H9 (cell line): Measurements from ENCODE around the gene CXCR3. TPM values are rescaled to one million over a fixed set of nuclear protein-coding genes. Genes with fewer than 3 reads are reported as not detected.

ENCODE experiments used
- DNase-seq: peaks from one replicate; pipeline ENCODE4 v3.0.0-alpha.2; 2017
- H2AFZ ChIP-seq: one replicate; pipeline ENCODE4 v1.6.1; 2013; ENCODE audit warnings: mild to moderate bottlenecking, low read length, control low read depth, moderate library complexity
- H2AK5ac ChIP-seq: 2 replicates; pipeline ENCODE4 v1.6.1; 2013; ENCODE audit warnings: low read length, control low read depth, mixed read lengths; ENCODE audit not compliant: insufficient read length
- H2BK120ac ChIP-seq: one replicate; pipeline ENCODE4 v1.6.1; 2013; ENCODE audit warnings: low read depth, mild to moderate bottlenecking, low read length, control low read depth, inconsistent platforms; ENCODE audit not compliant: poor library complexity, severe bottlenecking
- H2BK12ac ChIP-seq: 2 replicates; pipeline ENCODE4 v1.6.1; 2013; ENCODE audit warnings: low read length, control low read depth, mixed read lengths, low read depth; ENCODE audit not compliant: insufficient read length
- H2BK15ac ChIP-seq: 2 replicates; pipeline ENCODE4 v1.6.1; 2013; ENCODE audit warnings: low read depth, low read length, control low read depth
- H2BK20ac ChIP-seq: one replicate; pipeline ENCODE4 v1.6.1; 2013; ENCODE audit warnings: low read depth, mild to moderate bottlenecking, low read length, control low read depth, inconsistent platforms; ENCODE audit not compliant: poor library complexity, severe bottlenecking
- H2BK5ac ChIP-seq: 2 replicates; pipeline ENCODE4 v1.6.1; 2013; ENCODE audit warnings: low read length, control low read depth, mixed read lengths; ENCODE audit not compliant: insufficient read length
- H3K14ac ChIP-seq: 2 replicates; pipeline ENCODE4 v1.6.1; 2013; ENCODE audit warnings: low read length, control low read depth; ENCODE audit not compliant: insufficient read depth
- H3K18ac ChIP-seq: 2 replicates; pipeline ENCODE4 v1.6.1; 2013; ENCODE audit warnings: low read depth, mild to moderate bottlenecking, mixed read lengths, low read length, control low read depth; ENCODE audit not compliant: insufficient read length
- H3K23ac ChIP-seq: 2 replicates; pipeline ENCODE4 v1.6.1; 2013; ENCODE audit warnings: low read length, control low read depth, mixed read lengths, low read depth; ENCODE audit not compliant: insufficient read length
- H3K23me2 ChIP-seq: 2 replicates; pipeline ENCODE4 v1.6.1; 2013; ENCODE audit warnings: low read depth, mild to moderate bottlenecking, mixed read lengths, low read length, control low read depth; ENCODE audit not compliant: insufficient read length, poor library complexity, severe bottlenecking
- H3K27ac ChIP-seq: 2 replicates; pipeline ENCODE4 v1.5.1; 2013; ENCODE audit warnings: low read length, control low read depth, mixed read lengths, low read depth; ENCODE audit not compliant: insufficient read length
- H3K27me3 ChIP-seq: 2 replicates; pipeline ENCODE4 v1.6.1; 2013; ENCODE audit warnings: low read length, control low read depth, inconsistent platforms; ENCODE audit not compliant: insufficient read depth
- H3K4ac ChIP-seq: 2 replicates; pipeline ENCODE4 v1.6.1; 2013; ENCODE audit warnings: low read depth, mild to moderate bottlenecking, control low read depth, inconsistent platforms, low read length, moderate library complexity
- H3K4me1 ChIP-seq: 2 replicates; pipeline ENCODE4 v1.6.1; 2013; ENCODE audit warnings: low read length, control low read depth, inconsistent platforms; ENCODE audit not compliant: insufficient read depth
- H3K4me2 ChIP-seq: 2 replicates; pipeline ENCODE4 v1.6.1; 2013; ENCODE audit warnings: low read length, control low read depth, mixed read lengths; ENCODE audit not compliant: insufficient read length, insufficient read depth
- H3K56ac ChIP-seq: 2 replicates; pipeline ENCODE4 v1.6.1; 2013; ENCODE audit warnings: low read depth, mild to moderate bottlenecking, mixed read lengths, low read length, control low read depth; ENCODE audit not compliant: insufficient read length
- H3K79me1 ChIP-seq: 2 replicates; pipeline ENCODE4 v1.6.1; 2013; ENCODE audit warnings: low read depth, mild to moderate bottlenecking, moderate library complexity, low read length, control low read depth, inconsistent platforms; ENCODE audit not compliant: insufficient read depth, poor library complexity, severe bottlenecking
- H3K79me2 ChIP-seq: 2 replicates; pipeline ENCODE4 v1.6.1; 2013; ENCODE audit warnings: low read length, control low read depth, inconsistent platforms; ENCODE audit not compliant: insufficient read depth
- H3K9ac ChIP-seq: 2 replicates; pipeline ENCODE4 v1.6.1; 2013; ENCODE audit warnings: low read length, control low read depth, mixed read lengths; ENCODE audit not compliant: insufficient read length; ENCODE audit errors: extremely low read depth
- H3K9me3 ChIP-seq: one replicate; pipeline ENCODE4 v1.6.1; 2013; ENCODE audit warnings: low read depth, low read length, inconsistent platforms; ENCODE audit not compliant: control insufficient read depth
- H3T11ph ChIP-seq: one replicate; pipeline ENCODE4 v1.6.1; 2013; ENCODE audit warnings: mild to moderate bottlenecking, low read length, control low read depth, inconsistent platforms
- H4K20me1 ChIP-seq: one replicate; pipeline ENCODE4 v1.6.1; 2013; ENCODE audit not compliant: control insufficient read depth, insufficient read length, insufficient read depth
- H4K5ac ChIP-seq: 2 replicates; pipeline ENCODE4 v1.6.1; 2013; ENCODE audit warnings: low read depth, mild to moderate bottlenecking, mixed read lengths, low read length, control low read depth; ENCODE audit not compliant: insufficient read length
- H4K8ac ChIP-seq: replicated peaks from 2 replicates; pipeline ENCODE4 v1.6.1; 2013; ENCODE audit warnings: low read length, control low read depth, mixed read lengths, low read depth; ENCODE audit not compliant: insufficient read length
- H4K91ac ChIP-seq: 2 replicates; pipeline ENCODE4 v1.6.1; 2013; ENCODE audit warnings: low read depth, mild to moderate bottlenecking, moderate library complexity, mixed read lengths, low read length, control low read depth; ENCODE audit not compliant: insufficient read length
- H3K27ac Mint-ChIP-seq, 3 experiments: 2 replicates in 2 of 3; 3 replicates in 1 of 3; pipeline ENCODE4 v1.8.0; 2020 to 2021; ENCODE audit warnings: mixed read lengths in 3 of 3, mild to moderate bottlenecking in 1 of 3, moderate library complexity in 1 of 3
- H3K27me3 Mint-ChIP-seq: 2 replicates; pipeline ENCODE4 v1.8.0; 2021; ENCODE audit warnings: low read depth, mild to moderate bottlenecking, moderate library complexity, mixed read lengths
- H3K36me3 Mint-ChIP-seq, 3 experiments: 2 replicates in 2 of 3; 3 replicates in 1 of 3; pipeline ENCODE4 v1.8.0; 2020 to 2021; ENCODE audit warnings: low read depth in 3 of 3, mixed read lengths in 3 of 3; ENCODE audit not compliant: insufficient read depth in 1 of 3
- H3K4me1 Mint-ChIP-seq, 2 experiments: 2 replicates each; pipeline ENCODE4 v1.8.0; 2020; ENCODE audit warnings: mixed read lengths in 2 of 2
- H3K4me3 Mint-ChIP-seq, 2 experiments: 2 replicates in 1 of 2; 3 replicates in 1 of 2; pipeline ENCODE4 v1.8.0; 2020 to 2021; ENCODE audit warnings: mild to moderate bottlenecking in 2 of 2, mixed read lengths in 2 of 2, moderate library complexity in 1 of 2
- H3K9me3 Mint-ChIP-seq, 2 experiments: 2 replicates in 1 of 2; 3 replicates in 1 of 2; pipeline ENCODE4 v1.8.0; 2020; ENCODE audit warnings: mild to moderate bottlenecking in 2 of 2, mixed read lengths in 2 of 2, moderate library complexity in 1 of 2
- CTCF ChIP-seq: fragments of 200-600 bp; sonication (generic); conservative IDR thresholded peaks from 3 replicates; pipeline ENCODE4 v1.8.0; 2021; ENCODE audit warnings: antibody characterized with exemption, mild to moderate bottlenecking
- WGBS: extraction: QIAGEN DNeasy Blood & Tissue Kit; methylation state at CpG from one replicate; pipeline ENCODE4 v1.1.7; 2013; ENCODE audit warnings: missing lambda C conversion rate, low lambda C conversion rate, mixed read lengths; ENCODE audit not compliant: insufficient read length; ENCODE audit errors: extremely low coverage; 5-methylcytosine and 5-hydroxymethylcytosine counted together
- total RNA-seq: library from RNA; stranded (reverse); gene quantifications from 2 replicates; pipeline ENCODE4 v1.2.1, GENCODE V29; 2021

CXCR3 gene
- total RNA-seq, 1 experiment from 2014 or later: not detected

- H3K4me3 Mint-ChIP-seq: no peak overlapping the region
These were observed 39.0 kb upstream of the CXCR3 start for GRCh38 chrX:71657267-71657666.

More at GRCh38 chrX:71657267-71657666, 39.0 kb upstream of the CXCR3 start:
- no peaks in the 10 kb centered on the region for H4K20me1 ChIP-seq
- no peak overlapping the region for H2BK20ac ChIP-seq
- no peaks in the 10 kb centered on the region for H3K23me2 ChIP-seq
- peaks cover 3% of the 10 kb centered on the region for H3K27me3 Mint-ChIP-seq
- H3K27ac Mint-ChIP-seq: no peak overlapping the region
- no peak overlapping the region for H3T11ph ChIP-seq
- no peak overlapping the region for H4K91ac ChIP-seq
- DNase-seq: no peak
- no peak overlapping the region for H2BK5ac ChIP-seq
- H2BK120ac ChIP-seq: no peak overlapping the region
- no peak overlapping the region for H3K18ac ChIP-seq
- H3K23ac ChIP-seq: no peak overlapping the region
- no peak overlapping the region for H2BK12ac ChIP-seq
- no peaks in the 10 kb centered on the region for H3K79me2 ChIP-seq
- no peak overlapping the region for H2AFZ ChIP-seq
- WGBS: no CpG with 5 or more reads among the region's 4 CpGs
- peaks cover 72 to 81% of the 10 kb centered on the region in 2 experiments for H3K9me3 Mint-ChIP-seq
- no peak overlapping the region for H4K8ac ChIP-seq
- H3K4me2 ChIP-seq: no peak overlapping the region
- no peaks in the 10 kb centered on the region for H3K27me3 ChIP-seq
- H3K4me1 Mint-ChIP-seq: peaks cover 0 to 4% of the 10 kb centered on the region in 2 experiments; a peak in 3 of 4 replicates
- H3K27ac ChIP-seq: no peak overlapping the region
- H3K4ac ChIP-seq: no peak overlapping the region
- H3K9me3 ChIP-seq: peaks cover 10% of the 10 kb centered on the region
- no peaks in the 10 kb centered on the region for H3K4me1 ChIP-seq
- TF ChIP-seq CTCF: no peak
- H3K79me1 ChIP-seq: no peaks in the 10 kb centered on the region
- H3K9ac ChIP-seq: no peak overlapping the region
- H3K56ac ChIP-seq: no peak overlapping the region
- no peak overlapping the region for H2BK15ac ChIP-seq
- no peak overlapping the region for H3K14ac ChIP-seq
- no peak overlapping the region for H2AK5ac ChIP-seq
- peaks cover 0 to 1% (median 0%) of the 10 kb centered on the region in 3 experiments; a peak in 3 of 7 replicates for H3K36me3 Mint-ChIP-seq
- H4K5ac ChIP-seq: no peak overlapping the region
